Measurements from ENCODE around the gene TAX1BP1.

The TAX1BP1 gene

GRCh38 chr7:27870595-27870994 is 130.6 kb downstream of the TAX1BP1 start:
- Histone ChIP-seq H3K4me1 (peaks cover 6% of the 10 kb centered on the region; the same call in 1 of the 2 replicates), H3K9me3 (no peaks in the 10 kb centered on the region), H3K36me3 (no peaks in the 10 kb centered on the region), H3K4me3 (ENCODE audit: low read depth, low read length) (no peak overlapping the region), H3K27me3 (no peaks in the 10 kb centered on the region)
- TF ChIP-seq CTCF (IDR thresholded peaks at IDR 0.05; ENCODE audit: low read depth, low read length), result no peak
- DNase-seq, result no peak

GRCh38 chr7:27871086-27871485 is 131.1 kb downstream of the TAX1BP1 start:
- TF ChIP-seq CTCF (IDR thresholded peaks at IDR 0.05; ENCODE audit: low read depth, low read length), result no peak
- Histone ChIP-seq H3K9me3 (no peaks in the 10 kb centered on the region), H3K4me3 (ENCODE audit: low read depth, low read length) (no peak overlapping the region), H3K4me1 (peaks cover 6% of the 10 kb centered on the region; the same call in 1 of the 2 replicates), H3K27me3 (no peaks in the 10 kb centered on the region), H3K36me3 (no peaks in the 10 kb centered on the region)
- DNase-seq, result no peak

GRCh38 chr7:27871866-27872265 is 131.9 kb downstream of the TAX1BP1 start:
- no peak for DNase-seq
- no peaks in the 10 kb centered on the region for H3K9me3 ChIP-seq
- no peaks in the 10 kb centered on the region for H3K27me3 ChIP-seq
- TF ChIP-seq CTCF (IDR thresholded peaks at IDR 0.05; ENCODE audit: low read depth, low read length), result no peak
- H3K4me1 ChIP-seq, result peaks cover 6% of the 10 kb centered on the region; the same call in 1 of the 2 replicates
- no peak overlapping the region for H3K4me3 ChIP-seq (ENCODE audit: low read depth, low read length)
- no peaks in the 10 kb centered on the region for H3K36me3 ChIP-seq

GRCh38 chr7:27872356-27873275 is 132.7 kb downstream of the TAX1BP1 start:
- Histone ChIP-seq H3K27me3 (no peaks in the 10 kb centered on the region), H3K4me1 (peaks cover 6% of the 10 kb centered on the region; the same call in 1 of the 2 replicates), H3K36me3 (no peaks in the 10 kb centered on the region), H3K4me3 (ENCODE audit: low read depth, low read length) (no peak overlapping the region), H3K9me3 (no peaks in the 10 kb centered on the region)
- TF ChIP-seq CTCF (IDR thresholded peaks at IDR 0.05; ENCODE audit: low read depth, low read length), result no peak
- DNase-seq, result no peak

- no peaks in the 10 kb centered on the region for H3K27me3 ChIP-seq
These were observed 134.3 kb downstream of the TAX1BP1 start for GRCh38 chr7:27873981-27874957.

More at GRCh38 chr7:27873981-27874957, 134.3 kb downstream of the TAX1BP1 start:
- Histone ChIP-seq H3K4me1 (peaks cover 6% of the 10 kb centered on the region; the same call in 1 of the 2 replicates), H3K4me3 (ENCODE audit: low read depth, low read length) (no peak overlapping the region), H3K9me3 (no peaks in the 10 kb centered on the region), H3K36me3 (no peaks in the 10 kb centered on the region)
- TF ChIP-seq CTCF (IDR thresholded peaks at IDR 0.05; ENCODE audit: low read depth, low read length), result no peak
- DNase-seq, result no peak

Measured in BE2C (cell line).